ENCODE results near the gene CCNY. TPM values are rescaled to one million over a fixed set of nuclear protein-coding genes. Genes with fewer than 3 reads are reported as not detected.
"Not testable (repeated sequence)": the region's sequence is repeated elsewhere in the genome, so short reads cannot be mapped to it uniquely, and the experiment has no call there.

The CCNY gene
- total RNA-seq, 3 donors from 2014 or later: 54.8 to 61.6 (median 58.9) TPM

DNA sequence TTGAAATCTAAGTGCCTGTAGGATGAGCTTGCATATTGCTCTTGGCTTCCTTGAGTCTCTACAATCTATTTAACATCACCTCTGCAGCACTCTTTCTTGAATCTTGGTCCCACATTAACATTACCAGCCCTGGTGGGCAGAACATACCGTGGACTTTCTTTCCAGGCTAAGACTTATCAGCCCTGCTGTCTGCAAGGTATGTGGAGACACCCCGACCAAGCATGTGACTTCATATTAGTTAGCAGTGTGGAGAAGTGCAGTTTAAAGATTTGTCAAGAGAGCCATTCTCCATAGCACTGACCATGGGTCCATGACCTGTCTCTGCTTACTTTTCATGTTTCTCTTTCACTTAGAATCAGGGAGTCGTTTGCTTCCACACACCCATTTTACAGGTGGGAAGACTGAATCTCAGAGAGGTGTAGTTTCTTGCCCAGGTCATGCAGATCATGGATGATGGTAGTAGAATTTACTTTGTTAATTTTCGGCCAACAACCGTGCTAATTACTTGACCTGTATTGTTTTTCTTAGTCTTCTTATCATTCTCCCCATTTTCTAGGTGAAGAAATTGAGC, 6.0 kb downstream of the CCNY start:
- Mint-ChIP-seq H3K27me3 (ENCODE audit: low read depth) (no peaks in the 10 kb centered on the region), H3K4me1 (ENCODE audit: low read depth) (peaks cover 82% of the 10 kb centered on the region), H3K9me3 (no peaks in the 10 kb centered on the region), H3K4me3 (peak overlapping the region; percentile 34), H3K36me3 (ENCODE audit: insufficient read depth) (peaks cover 2% of the 10 kb centered on the region)
- ATAC-seq (no peak), DNase-seq (no peak)

- Mint-ChIP-seq H3K27me3 (ENCODE audit: low read depth) (no peaks in the 10 kb centered on the region), H3K4me3 (no peak overlapping the region), H3K4me1 (ENCODE audit: low read depth) (peaks cover 82% of the 10 kb centered on the region), H3K36me3 (ENCODE audit: insufficient read depth) (peaks cover 6% of the 10 kb centered on the region), H3K9me3 (no peaks in the 10 kb centered on the region)
- ATAC-seq (peak; percentile 32), DNase-seq (no peak)
These were observed 7.4 kb downstream of the CCNY start for GRCh38 chr10:35343739-35344138.

- no peak overlapping the region for H3K4me3 Mint-ChIP-seq
- DNase-seq (no peak), ATAC-seq (no peak)
- H3K4me1 Mint-ChIP-seq (ENCODE audit: low read depth): peaks cover 82% of the 10 kb centered on the region
- H3K27me3 Mint-ChIP-seq (ENCODE audit: low read depth): no peaks in the 10 kb centered on the region
- H3K36me3 Mint-ChIP-seq (ENCODE audit: insufficient read depth): peaks cover 8% of the 10 kb centered on the region
- no peaks in the 10 kb centered on the region for H3K9me3 Mint-ChIP-seq
These were observed 9.1 kb downstream of the CCNY start for GRCh38 chr10:35345383-35345742.

- no peak for ATAC-seq
- Mint-ChIP-seq H3K27me3 (ENCODE audit: low read depth) (no peaks in the 10 kb centered on the region), H3K36me3 (ENCODE audit: insufficient read depth) (peaks cover 6% of the 10 kb centered on the region), H3K4me3 (no peak overlapping the region), H3K9me3 (no peaks in the 10 kb centered on the region), H3K4me1 (ENCODE audit: low read depth) (peaks cover 83% of the 10 kb centered on the region)
- no peak for DNase-seq
These were observed 9.9 kb downstream of the CCNY start for GRCh38 chr10:35346248-35346647.

DNA sequence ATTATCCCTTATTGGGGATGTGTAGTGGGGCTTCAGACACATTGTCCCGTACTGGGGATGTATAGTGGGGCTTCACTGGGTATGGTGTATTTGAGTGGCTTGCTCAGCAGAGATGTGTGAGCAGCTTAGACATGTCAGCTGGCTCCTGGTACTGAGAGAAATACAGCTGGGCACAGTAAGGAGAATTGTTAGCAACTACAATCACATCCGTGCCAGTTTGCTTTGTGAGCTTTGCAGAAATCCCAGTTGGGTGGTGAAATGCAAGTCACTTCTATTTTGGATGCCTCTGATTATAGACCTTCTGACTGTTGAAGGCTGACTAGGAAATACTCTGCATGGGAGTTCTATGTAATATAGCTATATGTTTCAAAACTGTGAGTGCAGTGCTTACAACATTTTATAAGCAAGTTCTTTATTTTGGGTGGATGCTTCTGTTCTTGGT, 10.8 kb downstream of the CCNY start:
- no peak for ATAC-seq
- peaks cover 6% of the 10 kb centered on the region for H3K36me3 Mint-ChIP-seq (ENCODE audit: insufficient read depth)
- H3K4me3 Mint-ChIP-seq: no peak overlapping the region
- H3K27me3 Mint-ChIP-seq (ENCODE audit: low read depth): no peaks in the 10 kb centered on the region
- no peaks in the 10 kb centered on the region for H3K9me3 Mint-ChIP-seq
- peaks cover 81% of the 10 kb centered on the region for H3K4me1 Mint-ChIP-seq (ENCODE audit: low read depth)
- no peak for DNase-seq

- H3K27me3 Mint-ChIP-seq (ENCODE audit: low read depth): no peaks in the 10 kb centered on the region
- no peak for DNase-seq
- H3K36me3 Mint-ChIP-seq (ENCODE audit: insufficient read depth): peaks cover 8% of the 10 kb centered on the region
- no peaks in the 10 kb centered on the region for H3K9me3 Mint-ChIP-seq
- peaks cover 83% of the 10 kb centered on the region for H3K4me1 Mint-ChIP-seq (ENCODE audit: low read depth)
- no peak for ATAC-seq
- no peak overlapping the region for H3K4me3 Mint-ChIP-seq
These were observed 11.7 kb downstream of the CCNY start for GRCh38 chr10:35347899-35348608.

DNA sequence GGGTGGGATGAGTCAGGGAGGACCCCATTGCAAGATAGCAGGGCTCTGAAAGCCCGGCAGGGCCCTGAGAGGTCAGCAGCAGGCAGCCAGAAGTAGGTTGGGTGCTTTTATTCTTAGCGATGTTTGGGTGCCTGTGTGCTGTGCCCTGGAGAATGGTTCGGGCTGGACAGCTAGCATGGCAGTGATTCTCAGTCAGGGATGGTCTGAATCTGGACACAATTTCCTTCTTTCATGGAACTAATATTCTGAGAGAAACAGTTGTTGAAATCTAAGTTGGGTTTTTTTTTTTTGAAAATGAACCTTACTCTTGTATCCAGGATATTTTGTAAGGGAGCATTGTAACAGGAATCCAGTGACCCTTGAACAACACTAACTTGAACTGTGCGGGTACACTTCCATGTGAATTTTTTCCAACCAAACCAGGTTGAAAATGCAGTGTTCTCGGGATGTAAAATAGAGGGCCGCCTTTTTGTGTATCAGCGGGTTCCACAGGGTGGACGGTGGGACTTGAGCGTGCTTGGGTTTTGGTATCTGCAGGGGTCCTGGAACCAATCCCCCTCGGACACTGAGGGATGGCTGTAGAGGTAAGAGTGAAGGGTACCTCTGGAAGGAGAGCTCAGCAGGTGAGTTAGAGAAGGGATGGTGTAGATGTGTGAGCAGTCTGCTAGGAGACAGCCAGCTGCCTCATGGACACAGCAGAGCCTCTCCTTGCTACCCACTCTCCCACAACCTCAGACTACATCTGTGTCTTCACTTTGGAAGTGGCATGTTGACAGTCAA, 12.5 kb downstream of the CCNY start:
- peaks cover 8% of the 10 kb centered on the region for H3K36me3 Mint-ChIP-seq (ENCODE audit: insufficient read depth)
- H3K9me3 Mint-ChIP-seq: no peaks in the 10 kb centered on the region
- peak; percentile 33 to 51 for ATAC-seq
- no peaks in the 10 kb centered on the region for H3K27me3 Mint-ChIP-seq (ENCODE audit: low read depth)
- DNase-seq: no peak
- H3K4me1 Mint-ChIP-seq (ENCODE audit: low read depth): peaks cover 85% of the 10 kb centered on the region
- no peak overlapping the region for H3K4me3 Mint-ChIP-seq

- H3K4me3 Mint-ChIP-seq: no peak overlapping the region
- peaks cover 8% of the 10 kb centered on the region for H3K36me3 Mint-ChIP-seq (ENCODE audit: insufficient read depth)
- no peaks in the 10 kb centered on the region for H3K27me3 Mint-ChIP-seq (ENCODE audit: low read depth)
- ATAC-seq: peak; percentile 70 to 74
- no peaks in the 10 kb centered on the region for H3K9me3 Mint-ChIP-seq
- H3K4me1 Mint-ChIP-seq (ENCODE audit: low read depth): peaks cover 89% of the 10 kb centered on the region
- no peak for DNase-seq
These were observed 13.1 kb downstream of the CCNY start for GRCh38 chr10:35349389-35349915.

GRCh38 chr10:35351021-35351420, 14.7 kb downstream of the CCNY start:
- Mint-ChIP-seq H3K4me3 (no peak overlapping the region), H3K4me1 (ENCODE audit: low read depth) (peaks cover 90% of the 10 kb centered on the region), H3K9me3 (no peaks in the 10 kb centered on the region), H3K36me3 (ENCODE audit: insufficient read depth) (peaks cover 8% of the 10 kb centered on the region), H3K27me3 (ENCODE audit: low read depth) (no peaks in the 10 kb centered on the region)
- DNase-seq: no peak
- ATAC-seq: no peak

DNA sequence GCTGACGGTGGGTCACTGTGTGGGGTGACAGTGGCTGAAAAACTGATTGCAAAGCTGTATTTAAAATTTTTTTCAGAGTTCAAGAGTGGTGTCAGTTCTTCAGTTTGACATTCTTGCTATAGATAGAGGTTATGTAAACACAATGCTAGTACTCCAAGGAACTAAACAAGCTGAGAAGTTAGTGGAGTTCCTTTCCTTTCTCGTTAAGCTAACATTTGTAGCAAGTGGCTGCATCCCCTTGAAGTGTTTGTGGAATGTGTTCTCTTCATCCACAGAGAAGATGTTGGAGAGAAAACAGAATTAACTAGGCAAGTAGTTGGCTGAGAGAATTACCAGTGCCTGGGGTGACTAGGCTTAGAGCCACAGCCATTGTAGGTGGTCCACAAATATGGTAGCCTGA, 15.8 kb downstream of the CCNY start:
- no peak for ATAC-seq
- Mint-ChIP-seq H3K36me3 (ENCODE audit: insufficient read depth) (peaks cover 8% of the 10 kb centered on the region), H3K4me1 (ENCODE audit: low read depth) (peaks cover 91% of the 10 kb centered on the region), H3K9me3 (no peaks in the 10 kb centered on the region), H3K27me3 (ENCODE audit: low read depth) (no peaks in the 10 kb centered on the region), H3K4me3 (no peak overlapping the region)
- DNase-seq: no peak

- H3K9me3 Mint-ChIP-seq: no peaks in the 10 kb centered on the region
- ATAC-seq (no peak), DNase-seq (no peak)
- H3K36me3 Mint-ChIP-seq (ENCODE audit: insufficient read depth): peaks cover 8% of the 10 kb centered on the region
- no peaks in the 10 kb centered on the region for H3K27me3 Mint-ChIP-seq (ENCODE audit: low read depth)
- H3K4me3 Mint-ChIP-seq: peak overlapping the region; percentile 22
- H3K4me1 Mint-ChIP-seq (ENCODE audit: low read depth): peaks cover 91% of the 10 kb centered on the region
These were observed 16.2 kb downstream of the CCNY start for GRCh38 chr10:35352512-35352911.

DNA sequence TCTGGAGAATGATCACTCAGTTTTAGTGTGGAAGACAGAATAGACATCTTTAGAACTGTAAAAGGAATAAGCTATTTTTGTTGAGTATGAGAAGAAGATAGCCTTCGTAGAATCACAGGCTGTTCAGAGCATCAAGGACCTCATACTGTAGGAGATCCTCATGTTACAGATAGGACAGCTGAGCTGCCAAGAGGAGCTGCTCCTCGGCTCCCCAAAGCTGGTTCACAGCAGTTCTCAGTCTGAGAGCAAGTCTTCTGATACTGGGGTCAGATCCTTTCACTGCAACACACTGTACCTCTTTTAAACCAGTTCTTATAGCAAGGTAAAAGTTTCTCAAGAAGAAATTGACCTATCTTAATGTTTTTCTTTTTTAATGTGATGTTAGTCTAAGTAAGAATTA, 17.1 kb downstream of the CCNY start:
- DNase-seq: no peak
- ATAC-seq: no peak
- Mint-ChIP-seq H3K27me3 (ENCODE audit: low read depth) (no peaks in the 10 kb centered on the region), H3K36me3 (ENCODE audit: insufficient read depth) (peaks cover 4% of the 10 kb centered on the region), H3K4me3 (no peak overlapping the region), H3K4me1 (ENCODE audit: low read depth) (peaks cover 92% of the 10 kb centered on the region), H3K9me3 (no peaks in the 10 kb centered on the region)

- Mint-ChIP-seq H3K9me3 (no peaks in the 10 kb centered on the region), H3K27me3 (ENCODE audit: low read depth) (no peaks in the 10 kb centered on the region), H3K4me1 (ENCODE audit: low read depth) (peaks cover 88% of the 10 kb centered on the region), H3K36me3 (ENCODE audit: insufficient read depth) (peaks cover 4% of the 10 kb centered on the region), H3K4me3 (no peak overlapping the region)
- DNase-seq (no peak), ATAC-seq (no peak)
These were observed 17.5 kb downstream of the CCNY start for GRCh38 chr10:35353805-35354204.

DNA sequence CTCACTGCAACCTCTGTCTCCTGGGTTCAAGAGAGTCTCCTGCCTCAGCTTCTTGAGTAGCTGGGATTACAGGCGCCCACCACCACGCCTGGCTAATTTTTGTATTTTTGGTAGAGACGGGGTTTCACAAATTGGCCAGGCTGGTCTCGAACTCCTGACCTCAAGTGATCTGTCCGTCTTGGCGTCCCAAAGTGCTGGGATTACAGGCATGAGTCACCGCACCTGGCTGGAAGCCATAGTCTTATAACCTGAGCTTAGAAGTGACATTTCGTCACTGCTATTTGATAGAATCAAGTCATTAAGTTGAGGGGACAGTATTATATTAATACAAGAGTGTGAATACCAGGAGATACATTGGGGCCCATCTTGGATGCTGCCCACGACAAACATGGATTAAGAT, 17.9 kb downstream of the CCNY start:
- H3K9me3 Mint-ChIP-seq; H3K4me3 Mint-ChIP-seq; H3K27me3 Mint-ChIP-seq (ENCODE audit: low read depth); ATAC-seq; DNase-seq; H3K36me3 Mint-ChIP-seq (ENCODE audit: insufficient read depth): not testable (repeated sequence)
- peaks cover 87% of the 10 kb centered on the region for H3K4me1 Mint-ChIP-seq (ENCODE audit: low read depth)

All from activated T-cell treated with anti-CD3 and anti-CD28 coated beads, Interleukin-2, amount 50 U/mL, for 4 hours (primary cell).